HepG2 (cell line): ENCODE results near the gene PRMT7. TPM values are rescaled to one million over a fixed set of nuclear protein-coding genes. Genes with fewer than 3 reads are reported as not detected.

Experiments used
- ELK4 ChIP-seq: sonication (generic); formaldehyde crosslinking; IDR thresholded peaks from 2 replicates; pipeline ENCODE4 v1.9.0; 2021; ENCODE audit warnings: missing genetic modification reagents, borderline replicate concordance
- GRHL1 ChIP-seq: sonication (generic); formaldehyde crosslinking; conservative IDR thresholded peaks from 2 replicates; pipeline ENCODE4 v1.8.0; 2022; ENCODE audit warnings: missing genetic modification reagents
- NFATC3 ChIP-seq: sonication (generic); formaldehyde crosslinking; IDR thresholded peaks from 2 replicates; pipeline ENCODE4 v1.5.1; 2020; ENCODE audit warnings: mild to moderate bottlenecking, missing genetic modification reagents
- SKIL ChIP-seq: sonication (generic); formaldehyde crosslinking; IDR thresholded peaks from 2 replicates; pipeline ENCODE4 v1.8.0; 2022; ENCODE audit warnings: missing genetic modification reagents, mild to moderate bottlenecking, moderate library complexity, borderline replicate concordance
- TAF15 ChIP-seq: fragments of 200-400 bp; formaldehyde crosslinking; IDR thresholded peaks from one replicate; pipeline ENCODE4 v1.6.1; 2018; ENCODE audit warnings: mild to moderate bottlenecking, low read depth, low read length; ENCODE audit not compliant: poor library complexity, severe bottlenecking
- ZFP36L1 ChIP-seq: sonication (generic); formaldehyde crosslinking; IDR thresholded peaks from 2 replicates; pipeline ENCODE4 v1.8.0; 2022; ENCODE audit warnings: mild to moderate bottlenecking, missing genetic modification reagents, moderate library complexity
- ZNF766 ChIP-seq: sonication (generic); formaldehyde crosslinking; IDR thresholded peaks from 2 replicates; pipeline ENCODE4 v1.5.0; 2020; ENCODE audit warnings: missing genetic modification reagents, borderline replicate concordance
- ZNF800 ChIP-seq: sonication (generic); formaldehyde crosslinking; IDR thresholded peaks from 2 replicates; pipeline ENCODE4 v1.4.0; 2020; ENCODE audit warnings: missing genetic modification reagents
- polyA plus RNA-seq, 8 experiments: library from polyadenylated mRNA; depleted of rRNA in 3 of 8; stranded (reverse) in 7 of 8; unstranded in 1 of 8; fragments of >200 nt; fragmentation: Illumina TruSeq in 4 of 8; extraction: Trizol in 4 of 8; gene quantifications; 2 replicates each; pipeline versions ENCODE4 v1.2.1 to v1.2.3, GENCODE V29; 2011 to 2016; ENCODE audit warnings: low read depth in 4 of 8, missing spikeins in 1 of 8, mixed read lengths in 1 of 8; ENCODE audit not compliant: insufficient read depth in 1 of 8
- total RNA-seq, 5 experiments: library from RNA; depleted of rRNA; stranded (reverse); fragments of >200 nt; fragmentation: Illumina TruSeq; extraction: Trizol; gene quantifications; 2 replicates each; pipeline ENCODE4 v1.2.3, GENCODE V29; 2016; ENCODE audit warnings: low read depth in 1 of 5

PRMT7 gene
- total and polyA plus RNA-seq, 2 of the 13 experiments (the other 11 are each of a cell fraction or from before 2014, with no cell fraction given), result 47.5 to 55.0 TPM

GRCh38 chr16:68263559-68264127 is 47.2 kb upstream of the PRMT7 start (continued):
- no peak for TF ChIP-seq ZNF800
- TF ChIP-seq NFATC3 (CRISPR knock-in tag), result no peak
- no peak for TF ChIP-seq ZNF766 (CRISPR knock-in tag)
- TF ChIP-seq SKIL (CRISPR knock-in tag), result no peak
- no peak for TF ChIP-seq TAF15
- no peak for TF ChIP-seq ELK4 (CRISPR knock-in tag)
- no peak for TF ChIP-seq GRHL1 (CRISPR knock-in tag)
- no peak for TF ChIP-seq ZFP36L1 (CRISPR knock-in tag)
